ENCODE data around the gene ATG13.

- no peak for TF ChIP-seq POLR2A (IDR thresholded peaks at IDR 0.05; ENCODE audit: low read depth, low read length)
- no peak for TF ChIP-seq BHLHE40 (IDR thresholded peaks at IDR 0.05; ENCODE audit: low read depth, low read length)
- TF ChIP-seq MXI1 (IDR thresholded peaks at IDR 0.05; ENCODE audit: borderline replicate concordance, low read depth, low read length): no peak
Measured at GRCh38 chr11:46574656-46575055, 42.7 kb upstream of the ATG13 start.

All from IMR-90 (cell line).